HepG2 (cell line): ENCODE measurements around the gene RAB34. TPM values are rescaled to one million over a fixed set of nuclear protein-coding genes. Genes with fewer than 3 reads are reported as not detected.

Source experiments
- GTF2F1 ChIP-seq: fragments of 150-350 bp; IDR thresholded peaks from 2 replicates; pipeline ENCODE4 v1.6.1; 2014; ENCODE audit warnings: low read length
- HES4 ChIP-seq: sonication (generic); formaldehyde crosslinking; IDR thresholded peaks from 2 replicates; pipeline ENCODE4 v1.9.0; 2021; ENCODE audit warnings: mild to moderate bottlenecking, missing genetic modification reagents, borderline replicate concordance
- KIAA2018 ChIP-seq: sonication (generic); formaldehyde crosslinking; IDR thresholded peaks from 2 replicates; pipeline ENCODE4 v1.5.0; 2020; ENCODE audit warnings: mild to moderate bottlenecking, missing genetic modification reagents, borderline replicate concordance
- MEIS2 ChIP-seq: sonication (generic); formaldehyde crosslinking; IDR thresholded peaks from 2 replicates; pipeline ENCODE4 v1.9.0; 2021; ENCODE audit warnings: mild to moderate bottlenecking, missing genetic modification reagents
- ONECUT2 ChIP-seq: sonication (generic); formaldehyde crosslinking; IDR thresholded peaks from 2 replicates; pipeline ENCODE4 v1.4.0; 2020; ENCODE audit warnings: missing genetic modification reagents
- PCBP1 ChIP-seq: fragments of 200-400 bp; formaldehyde crosslinking; IDR thresholded peaks from 2 replicates; pipeline ENCODE4 v1.6.1; 2017; ENCODE audit warnings: mild to moderate bottlenecking, low read depth, low read length, borderline replicate concordance
- RARG ChIP-seq: sonication (generic); formaldehyde crosslinking; IDR thresholded peaks from 2 replicates; pipeline ENCODE4 v1.4.0; 2020; ENCODE audit warnings: low read depth, mild to moderate bottlenecking, missing genetic modification reagents
- RBM22 ChIP-seq: fragments of 200-400 bp; formaldehyde crosslinking; optimal IDR thresholded peaks from 2 replicates; pipeline ENCODE3; 2017; ENCODE audit warnings: mild to moderate bottlenecking, low read length, moderate library complexity
- RFXAP ChIP-seq: sonication (generic); formaldehyde crosslinking; IDR thresholded peaks from 2 replicates; pipeline ENCODE4 v1.4.0; 2020; ENCODE audit warnings: missing genetic modification reagents, borderline replicate concordance
- SCMH1 ChIP-seq: sonication (generic); formaldehyde crosslinking; IDR thresholded peaks from 2 replicates; pipeline ENCODE4 v1.9.0; 2021; ENCODE audit warnings: missing genetic modification reagents, mild to moderate bottlenecking, borderline replicate concordance
- TAF15 ChIP-seq: fragments of 200-400 bp; formaldehyde crosslinking; IDR thresholded peaks from one replicate; pipeline ENCODE4 v1.6.1; 2018; ENCODE audit warnings: mild to moderate bottlenecking, low read depth, low read length; ENCODE audit not compliant: poor library complexity, severe bottlenecking
- TERF1 ChIP-seq: sonication (generic); formaldehyde crosslinking; IDR thresholded peaks from 2 replicates; pipeline ENCODE4 v1.8.0; 2022; ENCODE audit warnings: mild to moderate bottlenecking, missing genetic modification reagents, moderate library complexity
- ZNF292 ChIP-seq: sonication (generic); formaldehyde crosslinking; IDR thresholded peaks from 2 replicates; pipeline ENCODE4 v1.8.1; 2022; ENCODE audit warnings: mild to moderate bottlenecking, low read depth, missing genetic modification reagents, borderline replicate concordance
- ZNF382 ChIP-seq: sonication (generic); formaldehyde crosslinking; IDR thresholded peaks from 2 replicates; pipeline ENCODE4 v1.5.0; 2020; ENCODE audit warnings: missing genetic modification reagents, mild to moderate bottlenecking, borderline replicate concordance
- ZNF44 ChIP-seq: sonication (generic); formaldehyde crosslinking; IDR thresholded peaks from 2 replicates; pipeline ENCODE4 v1.5.1; 2020; ENCODE audit warnings: mild to moderate bottlenecking, missing genetic modification reagents
- ZNF496 ChIP-seq: sonication (generic); formaldehyde crosslinking; IDR thresholded peaks from 2 replicates; pipeline ENCODE4 v1.8.1; 2023; ENCODE audit warnings: mild to moderate bottlenecking, moderate library complexity, missing genetic modification reagents; ENCODE audit not compliant: insufficient replicate concordance
- ZNF570 ChIP-seq: sonication (generic); formaldehyde crosslinking; IDR thresholded peaks from 2 replicates; pipeline ENCODE4 v1.4.0; 2020; ENCODE audit warnings: mild to moderate bottlenecking, missing genetic modification reagents, borderline replicate concordance
- ZNF589 ChIP-seq: sonication (generic); formaldehyde crosslinking; conservative IDR thresholded peaks from 2 replicates; pipeline ENCODE4 v1.8.0; 2022; ENCODE audit warnings: mild to moderate bottlenecking, moderate library complexity, missing genetic modification reagents
- ZNF75D ChIP-seq: sonication (generic); formaldehyde crosslinking; IDR thresholded peaks from 2 replicates; pipeline ENCODE4 v1.8.1; 2023; ENCODE audit warnings: missing genetic modification reagents, mild to moderate bottlenecking, borderline replicate concordance
- ZNF780A ChIP-seq: sonication (generic); formaldehyde crosslinking; IDR thresholded peaks from 2 replicates; pipeline ENCODE4 v1.8.0; 2022; ENCODE audit warnings: mild to moderate bottlenecking, missing genetic modification reagents, moderate library complexity
- polyA plus RNA-seq, 8 experiments: library from polyadenylated mRNA; depleted of rRNA in 3 of 8; stranded (reverse) in 7 of 8; unstranded in 1 of 8; fragments of >200 nt; fragmentation: Illumina TruSeq in 4 of 8; extraction: Trizol in 4 of 8; gene quantifications; 2 replicates each; pipeline versions ENCODE4 v1.2.1 to v1.2.3, GENCODE V29; 2011 to 2016; ENCODE audit warnings: low read depth in 4 of 8, missing spikeins in 1 of 8, mixed read lengths in 1 of 8; ENCODE audit not compliant: insufficient read depth in 1 of 8
- total RNA-seq, 5 experiments: library from RNA; depleted of rRNA; stranded (reverse); fragments of >200 nt; fragmentation: Illumina TruSeq; extraction: Trizol; gene quantifications; 2 replicates each; pipeline ENCODE4 v1.2.3, GENCODE V29; 2016; ENCODE audit warnings: low read depth in 1 of 5

Gene RAB34
- total and polyA plus RNA-seq, 2 of the 13 experiments (the other 11 are each of a cell fraction or from before 2014, with no cell fraction given) = 0.49 TPM; not detected in 1

- TF ChIP-seq KIAA2018 (CRISPR knock-in tag) (no peak), ZNF589 (no peak), ZNF382 (CRISPR knock-in tag) (no peak), GTF2F1 (no peak), ONECUT2 (no peak), ZNF570 (CRISPR knock-in tag) (0 out of 2 replicates have a peak, but pooled peaks have one; percentile 41), SCMH1 (CRISPR knock-in tag) (no peak), RFXAP (CRISPR knock-in tag) (peak; percentile 12; the same call in 1 of the 2 replicates), MEIS2 (CRISPR knock-in tag) (no peak; the same call in 1 of the 2 replicates), TERF1 (CRISPR knock-in tag) (no peak), PCBP1 (0 out of 2 replicates have a peak, but pooled peaks have one; percentile 21), TAF15 (peak; percentile 79), RARG (CRISPR knock-in tag) (no peak), ZNF780A (no peak), ZNF44 (CRISPR knock-in tag) (no peak), ZNF496 (CRISPR knock-in tag) (no peak), ZNF75D (no peak), ZNF292 (CRISPR knock-in tag) (no peak), HES4 (CRISPR knock-in tag) (no peak), RBM22 (no peak)
Measured at GRCh38 chr17:28726627-28727491, 9.2 kb upstream of the RAB34 start (continued).
